C4-2B (cell line): Measurements from ENCODE around the gene DARS1.

Experiments used
- ZFX ChIP-seq: fragments of 450-650 bp; IDR thresholded peaks from 2 replicates; pipeline ENCODE4 v1.6.1; 2017
- TF ChIP-seq, protein P1 (sequence below): fragments of 450-650 bp; conservative IDR thresholded peaks from 2 replicates; pipeline ENCODE4 v1.5.1; 2017; ENCODE audit warnings: mild to moderate bottlenecking

DNA sequence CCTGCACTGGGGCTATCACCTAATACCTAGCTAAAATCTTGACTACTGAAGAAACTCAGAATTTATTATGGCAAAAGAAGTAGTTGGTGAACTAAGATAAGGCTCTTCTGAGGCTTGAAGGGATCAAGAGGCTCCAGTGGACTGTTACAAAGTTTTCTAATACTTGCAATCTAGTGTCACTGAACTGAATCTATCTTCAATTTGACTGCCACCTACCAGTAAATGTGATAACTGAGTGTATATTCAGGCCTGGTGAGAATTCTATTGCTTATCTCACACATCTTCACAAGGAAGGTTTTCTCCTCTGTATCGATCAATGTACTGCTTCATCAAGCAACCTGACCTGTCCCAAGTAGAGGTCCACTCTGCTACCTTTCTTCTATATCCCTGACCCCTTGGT lies 40.8 kb downstream of the DARS1 start:
- TF ChIP-seq, protein P1, sequence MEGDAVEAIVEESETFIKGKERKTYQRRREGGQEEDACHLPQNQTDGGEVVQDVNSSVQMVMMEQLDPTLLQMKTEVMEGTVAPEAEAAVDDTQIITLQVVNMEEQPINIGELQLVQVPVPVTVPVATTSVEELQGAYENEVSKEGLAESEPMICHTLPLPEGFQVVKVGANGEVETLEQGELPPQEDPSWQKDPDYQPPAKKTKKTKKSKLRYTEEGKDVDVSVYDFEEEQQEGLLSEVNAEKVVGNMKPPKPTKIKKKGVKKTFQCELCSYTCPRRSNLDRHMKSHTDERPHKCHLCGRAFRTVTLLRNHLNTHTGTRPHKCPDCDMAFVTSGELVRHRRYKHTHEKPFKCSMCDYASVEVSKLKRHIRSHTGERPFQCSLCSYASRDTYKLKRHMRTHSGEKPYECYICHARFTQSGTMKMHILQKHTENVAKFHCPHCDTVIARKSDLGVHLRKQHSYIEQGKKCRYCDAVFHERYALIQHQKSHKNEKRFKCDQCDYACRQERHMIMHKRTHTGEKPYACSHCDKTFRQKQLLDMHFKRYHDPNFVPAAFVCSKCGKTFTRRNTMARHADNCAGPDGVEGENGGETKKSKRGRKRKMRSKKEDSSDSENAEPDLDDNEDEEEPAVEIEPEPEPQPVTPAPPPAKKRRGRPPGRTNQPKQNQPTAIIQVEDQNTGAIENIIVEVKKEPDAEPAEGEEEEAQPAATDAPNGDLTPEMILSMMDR = no peak
- TF ChIP-seq ZFX = no peak
